Loucy (cell line): Measurements from ENCODE around the gene PDE4D.

Source experiments
- H2AFZ ChIP-seq: fragments of 200-600 bp; sonication (generic); 2 replicates; pipeline ENCODE4 v1.6.0; 2016; ENCODE audit warnings: antibody characterized with exemption, mild to moderate bottlenecking, low read length, moderate library complexity
- H3F3A ChIP-seq: fragments of 200-600 bp; 2 replicates; pipeline ENCODE4 v1.6.0; 2016; ENCODE audit warnings: antibody characterized with exemption, low read depth, mild to moderate bottlenecking
- H3K27me3 ChIP-seq: fragments of 200-600 bp; sonication (generic); 2 replicates; pipeline ENCODE4 v1.6.1; 2014; ENCODE audit warnings: low read length, mild to moderate bottlenecking; ENCODE audit not compliant: insufficient read depth, poor library complexity, severe bottlenecking
- H3K36me3 ChIP-seq: fragments of 200-600 bp; sonication (generic); 2 replicates; pipeline ENCODE4 v1.6.1; 2016; ENCODE audit warnings: low read length; ENCODE audit not compliant: insufficient read depth
- H3K4me1 ChIP-seq: fragments of 200-600 bp; sonication (generic); 2 replicates; pipeline ENCODE4 v1.5.1; 2014; ENCODE audit warnings: low read length, mild to moderate bottlenecking; ENCODE audit not compliant: insufficient read depth, poor library complexity, severe bottlenecking
- H3K4me2 ChIP-seq: fragments of 200-600 bp; sonication (generic); 2 replicates; pipeline ENCODE4 v1.6.0; 2014; ENCODE audit warnings: antibody characterized with exemption, low read length, low read depth, mild to moderate bottlenecking; ENCODE audit not compliant: poor library complexity, severe bottlenecking
- H3K4me3 ChIP-seq: fragments of 200-600 bp; sonication (generic); 2 replicates; pipeline ENCODE4 v1.5.1; 2014; ENCODE audit warnings: low read length, mild to moderate bottlenecking, mixed read lengths; ENCODE audit not compliant: poor library complexity, severe bottlenecking
- H3K79me2 ChIP-seq: fragments of 200-600 bp; sonication (generic); 2 replicates; pipeline ENCODE4 v1.6.1; 2014; ENCODE audit warnings: low read length; ENCODE audit not compliant: insufficient read depth
- H3K9ac ChIP-seq: fragments of 200-600 bp; sonication (generic); 2 replicates; pipeline ENCODE4 v1.6.0; 2014; ENCODE audit warnings: mild to moderate bottlenecking, low read depth, low read length, moderate library complexity; ENCODE audit not compliant: poor library complexity, severe bottlenecking
- H3K9me2 ChIP-seq: fragments of 200-600 bp; sonication (generic); replicated peaks from 2 replicates; pipeline ENCODE4 v1.6.1; 2016; ENCODE audit warnings: low read depth, low read length, mixed read lengths
- H3K9me3 ChIP-seq: fragments of 200-600 bp; sonication (generic); 2 replicates; pipeline ENCODE4 v1.6.1; 2014; ENCODE audit warnings: mild to moderate bottlenecking, antibody characterized with exemption, low read length, low read depth; ENCODE audit not compliant: insufficient read depth
- H4K20me1 ChIP-seq: fragments of 200-600 bp; sonication (generic); 2 replicates; pipeline ENCODE4 v1.6.0; 2014; ENCODE audit warnings: antibody characterized with exemption, low read length, mild to moderate bottlenecking; ENCODE audit not compliant: insufficient read depth, poor library complexity, severe bottlenecking
- CTCF ChIP-seq: fragments of 200-600 bp; sonication (generic); conservative IDR thresholded peaks from 2 replicates; pipeline ENCODE4 v1.5.1; 2014; ENCODE audit warnings: mild to moderate bottlenecking, antibody characterized with exemption, low read length
- EZH2phosphoT487 ChIP-seq: fragments of 200-600 bp; IDR thresholded peaks from 2 replicates; pipeline ENCODE4 v1.6.1; 2018; ENCODE audit warnings: antibody characterized with exemption, mild to moderate bottlenecking, moderate library complexity, borderline replicate concordance

PDE4D gene

GRCh38 chr5:59184769-59185168 lies 708.8 kb downstream of the PDE4D start:
- H3K9me3 ChIP-seq: no peaks in the 10 kb centered on the region
- no peaks in the 10 kb centered on the region for H3K9me2 ChIP-seq
- H3K4me2 ChIP-seq: no peak overlapping the region
- H3K9ac ChIP-seq: no peak overlapping the region
- no peaks in the 10 kb centered on the region for H3F3A ChIP-seq
- peaks cover 8% of the 10 kb centered on the region for H3K27me3 ChIP-seq
- no peak for TF ChIP-seq EZH2phosphoT487
- no peak for TF ChIP-seq CTCF
- H2AFZ ChIP-seq: no peak overlapping the region
- H3K79me2 ChIP-seq: no peaks in the 10 kb centered on the region
- no peaks in the 10 kb centered on the region for H3K36me3 ChIP-seq
- H3K4me3 ChIP-seq: no peak overlapping the region
- H4K20me1 ChIP-seq: no peaks in the 10 kb centered on the region
- peaks cover 8% of the 10 kb centered on the region for H3K4me1 ChIP-seq

- Histone ChIP-seq H3K9ac (no peak overlapping the region), H3K4me1 (no peaks in the 10 kb centered on the region), H3K9me2 (no peaks in the 10 kb centered on the region), H3K27me3 (no peaks in the 10 kb centered on the region), H3K9me3 (no peaks in the 10 kb centered on the region), H3K4me3 (no peak overlapping the region), H3F3A (no peaks in the 10 kb centered on the region), H3K36me3 (no peaks in the 10 kb centered on the region), H3K79me2 (no peaks in the 10 kb centered on the region), H4K20me1 (no peaks in the 10 kb centered on the region), H2AFZ (no peak overlapping the region), H3K4me2 (no peak overlapping the region)
- no peak for TF ChIP-seq CTCF
- TF ChIP-seq EZH2phosphoT487: no peak
Observed at GRCh38 chr5:59182760-59183159, 710.8 kb downstream of the PDE4D start.

DNA sequence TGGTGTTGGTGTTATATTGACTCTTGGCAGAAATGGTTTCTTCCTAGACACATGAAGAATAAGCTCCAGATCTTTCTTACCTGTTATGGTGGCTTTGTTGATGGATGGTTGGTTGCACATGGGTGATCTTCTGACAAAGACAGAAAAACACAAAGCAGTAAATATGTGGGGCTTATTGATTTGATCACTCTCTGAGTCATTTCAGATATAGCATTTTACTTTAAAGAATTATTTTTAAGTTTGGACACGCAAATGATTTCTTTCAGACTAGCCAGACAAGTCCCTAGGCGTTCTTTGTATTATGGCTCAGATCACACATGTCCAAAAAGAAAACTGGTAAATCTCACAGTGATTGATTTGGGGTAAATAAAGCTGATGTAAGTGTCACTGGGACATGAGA lies 713.0 kb downstream of the PDE4D start:
- Histone ChIP-seq H2AFZ (no peak overlapping the region), H3K9ac (no peak overlapping the region), H3K4me2 (no peak overlapping the region), H4K20me1 (no peaks in the 10 kb centered on the region), H3K9me2 (no peaks in the 10 kb centered on the region), H3K36me3 (no peaks in the 10 kb centered on the region), H3K4me3 (no peak overlapping the region), H3K9me3 (no peaks in the 10 kb centered on the region), H3F3A (no peaks in the 10 kb centered on the region), H3K79me2 (no peaks in the 10 kb centered on the region), H3K27me3 (no peaks in the 10 kb centered on the region), H3K4me1 (no peaks in the 10 kb centered on the region)
- TF ChIP-seq EZH2phosphoT487 (no peak), CTCF (no peak)
